Measurements from ENCODE around the gene SEMA3F. TPM values are rescaled to one million over a fixed set of nuclear protein-coding genes. Genes with fewer than 3 reads are reported as not detected.

SEMA3F gene
- total RNA-seq, 1 donor from 2014 or later, result 37.5 TPM

DNA sequence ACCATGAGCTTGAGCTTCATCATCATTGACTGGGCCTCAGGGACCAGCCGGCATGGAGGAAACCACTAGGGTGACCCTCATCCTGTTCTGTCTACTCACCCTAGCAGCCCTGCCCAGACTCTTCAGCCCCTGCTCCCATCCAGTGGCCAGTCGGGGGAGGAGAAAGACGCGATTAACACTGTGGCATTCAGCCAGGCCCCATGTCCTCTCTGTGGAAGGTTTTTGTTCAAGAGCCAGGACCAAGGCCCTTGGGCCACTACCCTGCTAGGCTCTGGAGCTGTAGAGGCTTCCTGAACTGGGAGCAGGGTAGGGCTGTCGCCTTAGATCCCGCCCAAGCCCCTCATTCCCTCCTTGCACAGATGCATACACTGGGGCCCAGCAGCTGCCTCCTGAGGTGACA is 65.0 kb downstream of the SEMA3F start:
- H3K4me1 Mint-ChIP-seq (ENCODE audit: low read depth), result no peaks in the 10 kb centered on the region
- H3K27ac Mint-ChIP-seq (ENCODE audit: unreplicated experiment), result no peak overlapping the region
- peaks cover 9% of the 10 kb centered on the region for H3K27me3 Mint-ChIP-seq (ENCODE audit: low read depth)

DNA sequence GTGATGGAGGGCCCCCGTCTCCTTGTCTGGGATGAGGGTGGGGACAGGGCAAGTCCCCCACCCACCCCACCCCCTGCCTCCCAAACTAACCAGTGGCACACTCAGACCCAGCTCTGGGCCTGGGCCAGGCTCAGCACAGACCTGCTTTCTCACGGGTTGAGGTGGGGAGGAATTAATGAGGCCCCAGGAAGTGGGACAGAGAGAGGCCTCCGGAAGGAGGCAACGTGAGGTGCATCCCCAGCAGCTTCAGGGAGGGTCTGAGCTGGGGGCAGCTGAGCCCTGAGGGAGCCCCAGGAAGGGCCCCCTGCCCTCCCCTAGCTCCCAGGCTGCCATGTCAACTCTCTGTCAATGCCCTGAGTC is 65.9 kb downstream of the SEMA3F start:
- no peaks in the 10 kb centered on the region for H3K9me3 Mint-ChIP-seq (ENCODE audit: low read depth)
- H3K27me3 Mint-ChIP-seq (ENCODE audit: low read depth), result peaks cover 9% of the 10 kb centered on the region
- DNase-seq (ENCODE audit: low spot score), result no peak

More for the DNA sequence above, 65.0 kb downstream of the SEMA3F start:
- H3K36me3 Mint-ChIP-seq (ENCODE audit: low read depth), result no peaks in the 10 kb centered on the region
- DNase-seq (ENCODE audit: low spot score), result no peak
- no peaks in the 10 kb centered on the region for H3K9me3 Mint-ChIP-seq (ENCODE audit: low read depth)
- TF ChIP-seq, protein P1, sequence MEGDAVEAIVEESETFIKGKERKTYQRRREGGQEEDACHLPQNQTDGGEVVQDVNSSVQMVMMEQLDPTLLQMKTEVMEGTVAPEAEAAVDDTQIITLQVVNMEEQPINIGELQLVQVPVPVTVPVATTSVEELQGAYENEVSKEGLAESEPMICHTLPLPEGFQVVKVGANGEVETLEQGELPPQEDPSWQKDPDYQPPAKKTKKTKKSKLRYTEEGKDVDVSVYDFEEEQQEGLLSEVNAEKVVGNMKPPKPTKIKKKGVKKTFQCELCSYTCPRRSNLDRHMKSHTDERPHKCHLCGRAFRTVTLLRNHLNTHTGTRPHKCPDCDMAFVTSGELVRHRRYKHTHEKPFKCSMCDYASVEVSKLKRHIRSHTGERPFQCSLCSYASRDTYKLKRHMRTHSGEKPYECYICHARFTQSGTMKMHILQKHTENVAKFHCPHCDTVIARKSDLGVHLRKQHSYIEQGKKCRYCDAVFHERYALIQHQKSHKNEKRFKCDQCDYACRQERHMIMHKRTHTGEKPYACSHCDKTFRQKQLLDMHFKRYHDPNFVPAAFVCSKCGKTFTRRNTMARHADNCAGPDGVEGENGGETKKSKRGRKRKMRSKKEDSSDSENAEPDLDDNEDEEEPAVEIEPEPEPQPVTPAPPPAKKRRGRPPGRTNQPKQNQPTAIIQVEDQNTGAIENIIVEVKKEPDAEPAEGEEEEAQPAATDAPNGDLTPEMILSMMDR (IDR thresholded peaks at IDR 0.05), result no peak
- no peak overlapping the region for H3K4me3 Mint-ChIP-seq (ENCODE audit: unreplicated experiment)

DNA sequence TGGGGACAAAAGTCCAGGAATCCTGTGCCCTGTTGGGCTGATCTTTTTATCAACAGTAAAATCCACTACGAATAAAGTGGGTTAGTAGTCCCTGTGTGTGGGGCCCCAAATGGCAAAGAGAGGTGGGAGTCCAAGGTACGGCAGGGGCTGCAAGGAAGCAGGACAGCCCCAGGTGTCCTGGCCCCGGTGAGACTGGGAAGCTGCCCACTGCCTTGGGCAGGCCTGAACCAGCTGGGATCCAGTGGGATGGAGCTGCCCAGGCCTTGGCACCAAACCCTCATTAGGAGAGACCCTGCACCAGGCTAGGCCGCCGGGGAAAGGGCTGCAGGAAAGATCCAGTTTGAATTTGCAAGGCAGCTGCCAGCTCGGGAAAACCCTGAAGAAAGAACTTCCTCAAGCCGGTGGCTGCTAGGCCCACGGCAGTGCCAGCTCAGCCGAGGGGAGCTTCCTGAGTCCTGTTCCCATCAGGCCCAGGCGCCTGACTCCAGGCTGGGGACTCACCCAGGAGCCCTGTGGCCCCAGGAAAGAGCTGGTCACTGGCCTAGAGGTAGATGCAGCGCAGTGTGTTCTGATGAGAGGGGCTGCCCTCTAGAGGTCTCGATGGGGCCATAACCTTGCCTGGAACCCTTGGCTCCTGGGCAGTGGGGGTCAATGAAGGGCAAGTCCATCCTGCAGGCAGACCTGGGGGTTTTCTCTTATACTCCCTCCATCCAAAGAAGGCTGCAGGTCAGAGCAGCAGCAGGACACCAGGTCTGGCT is 66.5 kb downstream of the SEMA3F start:
- TF ChIP-seq, protein P1 (IDR thresholded peaks at IDR 0.05), result no peak

More for the DNA sequence above, 65.9 kb downstream of the SEMA3F start:
- Mint-ChIP-seq H3K36me3 (ENCODE audit: low read depth) (no peaks in the 10 kb centered on the region), H3K27ac (ENCODE audit: unreplicated experiment) (no peak overlapping the region), H3K4me3 (ENCODE audit: unreplicated experiment) (no peak overlapping the region), H3K4me1 (ENCODE audit: low read depth) (peaks cover 3% of the 10 kb centered on the region)
- TF ChIP-seq, protein P1 (IDR thresholded peaks at IDR 0.05), result no peak

DNA sequence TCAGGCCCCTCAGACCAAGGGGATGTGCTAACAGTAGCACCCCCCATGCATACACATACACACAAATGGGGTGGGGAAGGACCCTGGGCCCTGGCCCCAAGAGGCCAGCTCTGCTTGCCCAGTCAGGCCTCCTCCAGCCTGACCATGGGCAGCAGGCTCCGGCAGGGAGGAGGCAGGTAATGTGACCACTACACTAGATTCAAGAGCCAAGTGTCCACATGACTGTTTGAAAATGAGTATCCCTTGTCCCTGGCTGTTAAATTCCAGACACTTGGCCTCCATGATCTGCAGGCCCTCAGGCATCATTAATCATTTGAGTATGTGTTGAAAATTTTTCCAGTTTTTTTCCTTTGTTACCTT is 67.0 kb downstream of the SEMA3F start:
- H3K4me1 Mint-ChIP-seq (ENCODE audit: low read depth), result peaks cover 11% of the 10 kb centered on the region
- no peak overlapping the region for H3K4me3 Mint-ChIP-seq (ENCODE audit: unreplicated experiment)
- TF ChIP-seq, protein P1 (IDR thresholded peaks at IDR 0.05), result no peak
- no peaks in the 10 kb centered on the region for H3K36me3 Mint-ChIP-seq (ENCODE audit: low read depth)
- no peaks in the 10 kb centered on the region for H3K9me3 Mint-ChIP-seq (ENCODE audit: low read depth)
- no peak overlapping the region for H3K27ac Mint-ChIP-seq (ENCODE audit: unreplicated experiment)
- peaks cover 9% of the 10 kb centered on the region for H3K27me3 Mint-ChIP-seq (ENCODE audit: low read depth)
- DNase-seq (ENCODE audit: low spot score), result no peak

More for the DNA sequence above, 66.5 kb downstream of the SEMA3F start:
- Mint-ChIP-seq H3K9me3 (ENCODE audit: low read depth) (no peaks in the 10 kb centered on the region), H3K4me3 (ENCODE audit: unreplicated experiment) (no peak overlapping the region), H3K27ac (ENCODE audit: unreplicated experiment) (no peak overlapping the region), H3K4me1 (ENCODE audit: low read depth) (peaks cover 6% of the 10 kb centered on the region), H3K36me3 (ENCODE audit: low read depth) (no peaks in the 10 kb centered on the region), H3K27me3 (ENCODE audit: low read depth) (peaks cover 9% of the 10 kb centered on the region)
- DNase-seq (ENCODE audit: low spot score), result no peak

DNA sequence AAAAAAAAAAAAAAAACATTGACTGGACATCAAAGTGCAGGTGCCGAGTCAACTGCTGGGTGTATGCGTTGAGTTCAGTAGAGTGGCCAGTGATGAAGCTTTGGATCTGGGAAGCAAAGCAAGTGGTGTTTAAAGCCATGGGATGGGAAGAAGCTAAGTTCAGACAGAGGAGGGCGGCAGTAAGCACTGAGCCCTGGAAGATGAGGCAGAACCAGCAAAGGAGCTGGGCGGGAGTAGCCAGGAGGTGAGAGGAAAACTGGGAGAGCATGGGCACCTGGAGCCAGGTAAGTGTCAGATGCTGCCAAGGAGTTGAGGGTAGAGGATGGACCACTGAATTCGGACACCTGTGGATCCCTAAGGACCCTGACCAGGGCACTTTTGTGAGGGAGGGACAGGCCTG is 69.5 kb downstream of the SEMA3F start:
- Mint-ChIP-seq H3K27ac (ENCODE audit: unreplicated experiment) (no peak overlapping the region), H3K27me3 (ENCODE audit: low read depth) (peaks cover 9% of the 10 kb centered on the region), H3K9me3 (ENCODE audit: low read depth) (no peaks in the 10 kb centered on the region), H3K4me3 (ENCODE audit: unreplicated experiment) (no peak overlapping the region), H3K4me1 (ENCODE audit: low read depth) (peaks cover 22% of the 10 kb centered on the region), H3K36me3 (ENCODE audit: low read depth) (no peaks in the 10 kb centered on the region)
- no peak for DNase-seq (ENCODE audit: low spot score)
- TF ChIP-seq, protein P1 (IDR thresholded peaks at IDR 0.05), result no peak

Data from chondrocyte (in vitro differentiated cells).